HFF-Myc (cell line): ENCODE measurements around the gene FHL3.

Experiments
- DNase-seq: peaks from one replicate; pipeline ENCODE4 v3.0.0-alpha.2; 2011; ENCODE audit warnings: low read depth; ENCODE audit errors: extremely low read depth
- H3K4me3 ChIP-seq: replicated peaks from 2 replicates; pipeline ENCODE4 v1.5.1; 2011; ENCODE audit warnings: low read depth, mild to moderate bottlenecking, control low read depth, low read length
- TF ChIP-seq, protein P1 (sequence below): IDR thresholded peaks from 2 replicates; pipeline ENCODE4 v1.5.1; 2012; ENCODE audit warnings: mild to moderate bottlenecking, low read depth, low read length, control low read depth; ENCODE audit errors: missing control alignments

Gene FHL3

DNA sequence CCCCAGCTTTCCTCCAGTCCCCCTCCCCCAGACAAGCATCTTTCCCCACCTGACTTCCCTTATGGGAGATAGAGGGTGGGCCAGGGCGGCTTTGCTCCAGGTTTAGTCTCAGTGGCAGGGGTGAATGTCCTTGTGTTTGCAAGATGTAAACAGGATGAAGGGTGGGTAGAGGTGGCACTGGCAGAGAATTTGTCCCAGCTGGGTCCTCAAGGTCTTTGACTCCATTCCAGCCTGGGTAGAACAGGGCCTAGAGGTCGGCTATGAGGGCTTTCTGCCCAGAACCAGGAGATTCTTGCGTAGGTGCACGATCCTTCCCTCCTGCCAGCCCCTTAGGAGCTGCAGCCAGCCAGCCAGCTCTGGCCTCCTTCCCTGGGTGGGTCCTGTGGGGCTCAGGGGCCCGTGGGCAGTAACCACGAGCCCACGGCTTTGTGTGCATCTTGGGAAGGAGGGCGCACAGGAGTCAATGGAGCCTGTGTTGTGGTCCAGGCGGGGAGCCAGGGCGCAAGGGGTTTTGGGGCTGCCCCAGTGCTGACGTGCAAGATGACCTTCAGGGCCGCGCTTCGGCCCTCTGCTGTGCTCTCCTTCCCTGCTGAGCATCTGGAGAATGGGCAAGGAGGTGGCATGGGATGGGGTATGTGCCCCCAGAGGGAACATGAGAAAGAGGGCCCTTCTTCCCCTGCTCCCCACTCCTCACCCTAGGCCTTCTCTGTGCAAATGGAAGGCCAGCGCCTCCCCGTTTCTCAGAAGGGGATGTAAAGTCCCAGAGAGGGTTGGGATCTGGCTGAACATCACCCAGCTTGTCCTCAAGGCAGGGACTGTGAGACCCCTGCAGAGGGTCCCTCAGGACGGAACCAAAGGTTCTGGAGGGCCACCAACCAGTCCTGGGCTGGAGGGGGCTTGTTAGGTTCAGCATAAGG is 25.5 kb upstream of the FHL3 start:
- H3K4me3 ChIP-seq, result no peak overlapping the region
- TF ChIP-seq, protein P1, sequence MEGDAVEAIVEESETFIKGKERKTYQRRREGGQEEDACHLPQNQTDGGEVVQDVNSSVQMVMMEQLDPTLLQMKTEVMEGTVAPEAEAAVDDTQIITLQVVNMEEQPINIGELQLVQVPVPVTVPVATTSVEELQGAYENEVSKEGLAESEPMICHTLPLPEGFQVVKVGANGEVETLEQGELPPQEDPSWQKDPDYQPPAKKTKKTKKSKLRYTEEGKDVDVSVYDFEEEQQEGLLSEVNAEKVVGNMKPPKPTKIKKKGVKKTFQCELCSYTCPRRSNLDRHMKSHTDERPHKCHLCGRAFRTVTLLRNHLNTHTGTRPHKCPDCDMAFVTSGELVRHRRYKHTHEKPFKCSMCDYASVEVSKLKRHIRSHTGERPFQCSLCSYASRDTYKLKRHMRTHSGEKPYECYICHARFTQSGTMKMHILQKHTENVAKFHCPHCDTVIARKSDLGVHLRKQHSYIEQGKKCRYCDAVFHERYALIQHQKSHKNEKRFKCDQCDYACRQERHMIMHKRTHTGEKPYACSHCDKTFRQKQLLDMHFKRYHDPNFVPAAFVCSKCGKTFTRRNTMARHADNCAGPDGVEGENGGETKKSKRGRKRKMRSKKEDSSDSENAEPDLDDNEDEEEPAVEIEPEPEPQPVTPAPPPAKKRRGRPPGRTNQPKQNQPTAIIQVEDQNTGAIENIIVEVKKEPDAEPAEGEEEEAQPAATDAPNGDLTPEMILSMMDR, result no peak
- DNase-seq, result no peak

DNA sequence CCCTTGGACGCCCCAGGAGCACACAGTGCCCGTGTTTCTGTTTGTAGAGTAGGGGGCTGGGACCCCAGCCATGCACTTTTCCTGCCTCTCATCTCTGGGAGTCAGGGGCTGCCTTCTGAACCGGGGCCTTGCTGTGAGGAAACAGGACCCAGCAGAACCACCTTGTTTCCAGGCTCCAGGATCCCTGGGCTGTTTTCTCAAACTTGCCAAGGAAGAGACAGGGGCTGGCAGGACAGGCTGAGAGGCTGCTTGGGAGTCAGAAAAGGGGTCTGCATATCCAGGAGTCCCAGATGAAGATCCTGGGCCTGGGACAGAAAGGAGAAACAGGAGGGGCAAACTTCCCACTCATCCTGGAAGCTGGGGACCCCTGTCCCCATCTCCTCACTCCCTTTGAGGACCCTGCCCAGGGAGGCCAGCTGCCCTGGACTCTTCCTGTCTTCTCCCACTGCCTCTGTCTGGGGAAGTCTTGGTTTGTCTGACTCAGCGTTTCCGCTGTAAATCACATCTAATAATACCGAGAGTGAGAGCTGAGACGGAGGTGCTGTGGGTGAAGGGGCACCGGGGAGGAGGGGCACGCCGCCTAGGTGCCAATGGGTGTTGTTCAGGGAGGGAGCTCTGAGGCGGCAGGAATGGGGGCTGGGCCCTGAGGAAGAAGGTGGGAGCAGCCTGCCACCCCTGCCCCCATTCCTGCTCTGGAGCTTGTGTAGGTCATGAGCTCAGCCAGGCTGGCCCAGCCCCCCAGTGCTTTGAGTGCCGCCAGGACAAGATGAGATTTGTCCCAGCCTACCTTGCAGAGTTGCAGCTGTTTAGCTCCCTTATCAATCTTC is 24.6 kb upstream of the FHL3 start:
- TF ChIP-seq, protein P1, result no peak
- no peak for DNase-seq
- H3K4me3 ChIP-seq, result no peak overlapping the region

DNA sequence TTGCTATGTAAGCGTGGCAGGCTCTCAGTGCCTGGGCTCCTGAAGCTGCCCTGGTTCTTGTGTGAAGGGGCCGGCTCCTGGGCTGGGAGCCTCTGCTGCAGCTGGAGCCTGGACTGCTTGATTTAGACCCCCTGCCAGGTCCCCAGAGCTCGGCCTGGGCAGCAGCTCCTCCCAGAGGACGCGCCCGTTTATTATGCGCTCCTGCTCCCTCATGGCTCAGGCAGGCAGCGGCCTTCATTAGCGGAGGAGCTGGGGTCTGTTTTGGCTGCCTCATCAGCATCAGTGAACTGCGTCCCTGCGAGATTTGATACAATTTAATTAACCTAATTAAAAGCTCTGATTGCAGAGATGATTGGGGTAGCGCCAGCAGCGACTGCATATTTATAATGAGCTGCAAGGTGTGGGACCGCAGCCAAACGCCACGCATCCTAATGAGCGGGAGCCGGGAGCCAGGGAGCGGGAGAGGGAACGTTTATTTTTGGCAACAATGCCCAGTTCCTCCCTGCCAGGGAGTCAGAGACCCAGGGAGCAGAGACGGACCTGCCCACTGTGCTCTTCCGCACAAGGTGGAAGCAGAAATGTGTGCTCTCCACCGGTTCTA is 23.9 kb upstream of the FHL3 start:
- TF ChIP-seq, protein P1, result no peak

DNA sequence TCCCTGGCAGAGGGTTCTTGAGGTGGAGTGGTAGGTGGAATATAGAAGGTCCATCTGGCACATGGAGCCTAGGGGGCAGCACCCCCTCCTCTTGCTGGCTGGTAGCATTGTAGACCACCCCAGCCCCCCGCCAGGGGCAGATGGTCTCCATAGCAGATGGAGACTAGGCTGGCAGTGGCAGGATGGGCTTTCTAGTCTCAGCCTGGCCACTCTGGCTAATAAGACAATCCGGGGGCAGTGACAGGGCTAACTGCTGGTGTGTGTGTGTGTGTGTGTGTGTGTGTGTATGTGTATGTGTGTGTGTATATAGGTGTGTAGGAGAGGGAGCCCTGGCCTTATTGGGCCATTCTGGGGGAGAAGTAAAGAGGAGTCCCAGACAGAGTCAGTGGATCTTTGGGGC is 23.4 kb upstream of the FHL3 start:
- H3K4me3 ChIP-seq, result no peak overlapping the region
- DNase-seq, result no peak
- TF ChIP-seq, protein P1, result no peak

More for the DNA sequence above, 23.9 kb upstream of the FHL3 start:
- no peak for DNase-seq
- H3K4me3 ChIP-seq, result no peak overlapping the region

DNA sequence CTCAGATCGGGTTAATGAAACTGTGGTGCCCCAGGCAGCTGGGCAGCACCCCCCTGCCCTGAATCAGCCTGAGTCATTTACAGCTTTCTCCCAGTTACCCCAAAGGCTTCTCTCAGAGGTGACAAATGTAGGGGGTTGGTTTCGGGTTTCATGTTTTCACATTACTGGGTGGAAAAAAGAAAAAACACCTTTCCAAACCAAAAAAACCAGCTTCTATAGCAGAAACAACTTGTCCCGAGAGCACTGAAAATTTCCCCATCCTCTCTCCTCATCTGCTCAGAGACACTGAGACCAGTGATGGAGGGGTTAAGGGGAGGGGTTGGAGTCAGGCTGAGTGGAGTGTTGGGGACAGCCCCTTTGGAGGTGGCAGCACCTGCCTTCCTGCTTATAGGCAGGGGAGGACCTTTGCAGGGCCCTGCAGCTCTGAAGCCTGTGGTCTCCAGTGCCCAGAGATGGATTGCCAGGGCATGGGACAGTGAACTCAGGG is 22.8 kb upstream of the FHL3 start:
- no peak overlapping the region for H3K4me3 ChIP-seq
- TF ChIP-seq, protein P1, result no peak
- no peak for DNase-seq

DNA sequence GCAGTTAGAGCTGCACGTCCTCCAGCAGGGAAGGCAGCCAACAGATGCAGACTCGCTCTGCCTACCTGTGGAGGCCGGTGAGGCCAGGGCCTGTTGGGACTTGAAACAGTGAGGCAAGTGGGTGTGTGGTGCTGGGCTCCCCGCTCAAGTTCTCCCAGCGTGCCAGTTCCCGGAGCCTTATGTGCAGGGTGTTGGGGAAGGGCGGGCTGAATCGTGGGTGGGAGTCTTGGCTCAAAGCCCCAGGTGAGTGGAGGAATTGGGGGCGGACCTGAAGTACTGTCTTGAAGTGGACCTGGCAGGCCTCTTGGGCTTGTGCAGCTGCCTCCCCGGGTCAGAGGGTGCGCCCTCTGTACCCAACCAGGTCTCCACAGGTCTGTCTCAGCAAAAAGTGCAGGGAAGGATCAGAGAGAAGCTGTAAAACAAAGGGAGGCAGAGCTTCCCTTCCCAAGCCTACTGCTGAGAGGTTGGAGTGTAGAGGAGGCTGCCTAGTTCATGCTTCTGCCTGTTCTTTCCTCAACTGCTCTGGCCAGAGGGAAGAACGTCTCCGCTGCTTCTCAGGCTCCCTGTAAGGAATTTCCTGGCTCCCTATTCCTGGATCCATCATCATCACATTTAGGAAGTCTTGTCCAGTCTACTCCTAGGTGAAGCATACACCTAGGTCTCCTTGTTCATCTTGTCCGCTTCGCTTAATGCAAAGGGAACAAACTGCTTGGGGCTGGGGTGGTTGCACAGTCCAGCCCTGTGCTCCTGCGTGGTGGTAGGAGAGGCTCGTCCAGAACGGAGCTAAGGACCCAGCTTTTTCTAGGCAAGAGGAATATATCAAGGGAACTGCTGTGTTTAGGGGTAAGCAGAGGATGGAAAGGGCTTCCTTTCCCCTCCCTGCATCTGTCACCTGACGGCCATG is 22.1 kb upstream of the FHL3 start:
- TF ChIP-seq, protein P1, result no peak
- no peak overlapping the region for H3K4me3 ChIP-seq
- no peak for DNase-seq
